HepG2 (cell line): Measurements from ENCODE around the gene LRP5. TPM values are rescaled to one million over a fixed set of nuclear protein-coding genes. Genes with fewer than 3 reads are reported as not detected.

Experiments
- ATF1 ChIP-seq: IDR thresholded peaks from 2 replicates; pipeline ENCODE4 v1.6.1; 2016; ENCODE audit warnings: mild to moderate bottlenecking, control low read depth
- FIP1L1 ChIP-seq: fragments of 200-400 bp; formaldehyde crosslinking; IDR thresholded peaks from 2 replicates; pipeline ENCODE4 v1.6.1; 2018; ENCODE audit warnings: low read depth, mild to moderate bottlenecking, low read length, moderate library complexity, borderline replicate concordance; ENCODE audit not compliant: insufficient read depth
- MAFF ChIP-seq: IDR thresholded peaks from 2 replicates; pipeline ENCODE4 v1.6.1; 2011; ENCODE audit warnings: low read depth, low read length, improper control_type of control experiment
- NR2F1 ChIP-seq, 2 experiments: fragments of 450-650 bp in 1 of 2; formaldehyde crosslinking in 1 of 2; IDR thresholded peaks; 2 replicates each; pipeline versions ENCODE4 v1.5.0 to v1.6.1; 2016 to 2020; ENCODE audit warnings: mild to moderate bottlenecking in 1 of 2, missing compliant biosample characterization in 1 of 2, missing genetic modification reagents in 1 of 2, moderate library complexity in 1 of 2
- WIZ ChIP-seq: sonication (generic); formaldehyde crosslinking; IDR thresholded peaks from 2 replicates; pipeline ENCODE4 v1.5.1; 2020; ENCODE audit warnings: mild to moderate bottlenecking, missing genetic modification reagents
- ZFAT ChIP-seq: sonication (generic); formaldehyde crosslinking; conservative IDR thresholded peaks from 2 replicates; pipeline ENCODE4 v1.8.1; 2023; ENCODE audit warnings: missing genetic modification reagents, inconsistent platforms
- ZNF205 ChIP-seq: IDR thresholded peaks from 2 replicates; pipeline ENCODE4 v1.6.1; 2018; ENCODE audit warnings: missing biosample characterization, missing genetic modification reagents
- ZNF282 ChIP-seq: fragments of 450-650 bp; IDR thresholded peaks from 2 replicates; pipeline ENCODE4 v1.6.1; 2018; ENCODE audit not compliant: partially characterized antibody
- ZNF33A ChIP-seq: sonication (generic); formaldehyde crosslinking; IDR thresholded peaks from 2 replicates; pipeline ENCODE4 v1.5.1; 2020; ENCODE audit warnings: missing genetic modification reagents, mild to moderate bottlenecking, moderate library complexity, borderline replicate concordance
- ZNF713 ChIP-seq: sonication (generic); formaldehyde crosslinking; IDR thresholded peaks from 2 replicates; pipeline ENCODE4 v1.4.0; 2020; ENCODE audit warnings: mild to moderate bottlenecking, missing genetic modification reagents
- ZNF75D ChIP-seq: sonication (generic); formaldehyde crosslinking; IDR thresholded peaks from 2 replicates; pipeline ENCODE4 v1.8.1; 2023; ENCODE audit warnings: missing genetic modification reagents, mild to moderate bottlenecking, borderline replicate concordance
- ZNF761 ChIP-seq: sonication (generic); formaldehyde crosslinking; conservative IDR thresholded peaks from 2 replicates; pipeline ENCODE4 v1.4.0; 2020; ENCODE audit warnings: mild to moderate bottlenecking, missing genetic modification reagents
- ZNF776 ChIP-seq: sonication (generic); formaldehyde crosslinking; IDR thresholded peaks from 2 replicates; pipeline ENCODE4 v1.4.0; 2020; ENCODE audit warnings: mild to moderate bottlenecking, missing genetic modification reagents
- ZSCAN9 ChIP-seq: IDR thresholded peaks from 2 replicates; pipeline ENCODE4 v1.6.1; 2016; ENCODE audit warnings: borderline replicate concordance
- polyA plus RNA-seq, 8 experiments: library from polyadenylated mRNA; depleted of rRNA in 3 of 8; stranded (reverse) in 7 of 8; unstranded in 1 of 8; fragments of >200 nt; fragmentation: Illumina TruSeq in 4 of 8; extraction: Trizol in 4 of 8; gene quantifications; 2 replicates each; pipeline versions ENCODE4 v1.2.1 to v1.2.3, GENCODE V29; 2011 to 2016; ENCODE audit warnings: low read depth in 4 of 8, missing spikeins in 1 of 8, mixed read lengths in 1 of 8; ENCODE audit not compliant: insufficient read depth in 1 of 8
- total RNA-seq, 5 experiments: library from RNA; depleted of rRNA; stranded (reverse); fragments of >200 nt; fragmentation: Illumina TruSeq; extraction: Trizol; gene quantifications; 2 replicates each; pipeline ENCODE4 v1.2.3, GENCODE V29; 2016; ENCODE audit warnings: low read depth in 1 of 5
- TF ChIP-seq, protein P1 (sequence below): sonication (generic); formaldehyde crosslinking; IDR thresholded peaks from 2 replicates; pipeline ENCODE4 v1.4.0; 2020; ENCODE audit warnings: missing genetic modification reagents
- TF ChIP-seq, protein P2 (sequence below): sonication (generic); formaldehyde crosslinking; IDR thresholded peaks from 2 replicates; pipeline ENCODE4 v1.4.0; 2020; ENCODE audit warnings: missing genetic modification reagents, borderline replicate concordance
- TF ChIP-seq, protein P3 (sequence below): sonication (generic); formaldehyde crosslinking; conservative IDR thresholded peaks from 2 replicates; pipeline ENCODE4 v1.8.0; 2022; ENCODE audit warnings: low read depth, missing genetic modification reagents
- TF ChIP-seq, protein P4 (sequence below): IDR thresholded peaks from 2 replicates; pipeline ENCODE4 v1.6.1; 2012; ENCODE audit warnings: low read length, improper control_type of control experiment

The LRP5 gene
- total and polyA plus RNA-seq, 2 of the 13 experiments (the other 11 are each of a cell fraction or from before 2014, with no cell fraction given), result 40.4 to 64.0 TPM

DNA sequence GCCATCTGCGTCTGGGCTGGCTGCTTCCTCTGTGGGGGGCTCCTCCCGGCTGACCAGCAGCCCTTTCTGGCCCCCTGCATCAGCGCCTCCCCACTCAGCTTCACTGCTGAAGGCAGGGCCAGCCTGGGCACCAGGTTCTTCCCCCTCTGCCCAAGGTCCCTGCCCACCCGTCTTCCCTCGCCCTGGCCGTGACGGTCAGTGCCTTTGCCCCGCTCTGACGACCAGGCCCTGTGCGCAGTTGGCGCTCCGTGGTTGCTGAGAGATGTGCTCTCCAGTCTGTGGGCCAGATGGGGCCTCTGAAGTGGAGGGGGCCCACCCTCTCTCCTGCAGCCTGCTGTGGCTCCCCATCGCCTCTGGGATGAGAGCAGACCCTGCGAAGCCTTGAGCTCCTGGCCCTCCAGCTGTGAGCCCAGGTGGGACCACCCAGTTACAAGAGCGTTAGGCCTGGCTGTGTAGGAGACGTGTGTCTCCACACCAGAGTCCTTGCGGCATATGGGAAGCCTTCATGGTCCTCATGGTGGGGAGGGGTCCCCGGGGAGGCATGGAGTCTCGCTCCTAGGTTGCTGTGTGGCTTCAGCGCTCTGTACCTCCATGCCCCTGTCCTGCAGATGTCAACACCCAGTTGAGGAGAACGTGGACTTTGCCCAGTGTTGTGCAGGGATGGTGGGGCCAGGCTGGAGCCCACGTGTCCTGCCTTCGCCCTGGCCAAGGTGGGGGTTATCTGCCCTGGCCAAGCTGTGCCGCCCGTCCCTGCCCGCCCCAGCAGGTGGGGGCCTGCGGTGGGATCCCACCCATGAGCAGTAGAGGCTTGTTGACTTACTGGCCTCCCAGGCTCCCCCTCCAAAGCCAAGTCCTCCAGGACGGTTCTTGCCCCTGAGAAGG is 14.2 kb downstream of the LRP5 start (continued):
- TF ChIP-seq, protein P1, sequence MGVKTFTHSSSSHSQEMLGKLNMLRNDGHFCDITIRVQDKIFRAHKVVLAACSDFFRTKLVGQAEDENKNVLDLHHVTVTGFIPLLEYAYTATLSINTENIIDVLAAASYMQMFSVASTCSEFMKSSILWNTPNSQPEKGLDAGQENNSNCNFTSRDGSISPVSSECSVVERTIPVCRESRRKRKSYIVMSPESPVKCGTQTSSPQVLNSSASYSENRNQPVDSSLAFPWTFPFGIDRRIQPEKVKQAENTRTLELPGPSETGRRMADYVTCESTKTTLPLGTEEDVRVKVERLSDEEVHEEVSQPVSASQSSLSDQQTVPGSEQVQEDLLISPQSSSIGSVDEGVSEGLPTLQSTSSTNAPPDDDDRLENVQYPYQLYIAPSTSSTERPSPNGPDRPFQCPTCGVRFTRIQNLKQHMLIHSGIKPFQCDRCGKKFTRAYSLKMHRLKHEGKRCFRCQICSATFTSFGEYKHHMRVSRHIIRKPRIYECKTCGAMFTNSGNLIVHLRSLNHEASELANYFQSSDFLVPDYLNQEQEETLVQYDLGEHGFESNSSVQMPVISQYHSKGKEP (CRISPR knock-in tag), result no peak
- TF ChIP-seq ZNF33A (CRISPR knock-in tag) (no peak), ZNF713 (no peak), NR2F1 (CRISPR knock-in tag; IDR thresholded peaks at IDR 0.05) (no peak), ZNF282 (no peak), ZNF761 (CRISPR knock-in tag) (no peak), MAFF (no peak), ZNF776 (CRISPR knock-in tag) (no peak), ZFAT (no peak), WIZ (CRISPR knock-in tag) (no peak), FIP1L1 (no peak), ZNF75D (CRISPR knock-in tag) (no peak), ZNF205 (CRISPR knock-in tag) (no peak), ATF1 (CRISPR knock-in tag) (no peak), ZSCAN9 (CRISPR knock-in tag) (no peak)
- TF ChIP-seq, protein P2, sequence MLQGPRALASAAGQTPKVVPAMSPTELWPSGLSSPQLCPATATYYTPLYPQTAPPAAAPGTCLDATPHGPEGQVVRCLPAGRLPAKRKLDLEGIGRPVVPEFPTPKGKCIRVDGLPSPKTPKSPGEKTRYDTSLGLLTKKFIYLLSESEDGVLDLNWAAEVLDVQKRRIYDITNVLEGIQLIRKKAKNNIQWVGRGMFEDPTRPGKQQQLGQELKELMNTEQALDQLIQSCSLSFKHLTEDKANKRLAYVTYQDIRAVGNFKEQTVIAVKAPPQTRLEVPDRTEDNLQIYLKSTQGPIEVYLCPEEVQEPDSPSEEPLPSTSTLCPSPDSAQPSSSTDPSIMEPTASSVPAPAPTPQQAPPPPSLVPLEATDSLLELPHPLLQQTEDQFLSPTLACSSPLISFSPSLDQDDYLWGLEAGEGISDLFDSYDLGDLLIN (CRISPR knock-in tag), result no peak
- TF ChIP-seq, protein P3, sequence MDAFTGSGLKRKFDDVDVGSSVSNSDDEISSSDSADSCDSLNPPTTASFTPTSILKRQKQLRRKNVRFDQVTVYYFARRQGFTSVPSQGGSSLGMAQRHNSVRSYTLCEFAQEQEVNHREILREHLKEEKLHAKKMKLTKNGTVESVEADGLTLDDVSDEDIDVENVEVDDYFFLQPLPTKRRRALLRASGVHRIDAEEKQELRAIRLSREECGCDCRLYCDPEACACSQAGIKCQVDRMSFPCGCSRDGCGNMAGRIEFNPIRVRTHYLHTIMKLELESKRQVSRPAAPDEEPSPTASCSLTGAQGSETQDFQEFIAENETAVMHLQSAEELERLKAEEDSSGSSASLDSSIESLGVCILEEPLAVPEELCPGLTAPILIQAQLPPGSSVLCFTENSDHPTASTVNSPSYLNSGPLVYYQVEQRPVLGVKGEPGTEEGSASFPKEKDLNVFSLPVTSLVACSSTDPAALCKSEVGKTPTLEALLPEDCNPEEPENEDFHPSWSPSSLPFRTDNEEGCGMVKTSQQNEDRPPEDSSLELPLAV (CRISPR knock-in tag), result no peak
- TF ChIP-seq, protein P4, sequence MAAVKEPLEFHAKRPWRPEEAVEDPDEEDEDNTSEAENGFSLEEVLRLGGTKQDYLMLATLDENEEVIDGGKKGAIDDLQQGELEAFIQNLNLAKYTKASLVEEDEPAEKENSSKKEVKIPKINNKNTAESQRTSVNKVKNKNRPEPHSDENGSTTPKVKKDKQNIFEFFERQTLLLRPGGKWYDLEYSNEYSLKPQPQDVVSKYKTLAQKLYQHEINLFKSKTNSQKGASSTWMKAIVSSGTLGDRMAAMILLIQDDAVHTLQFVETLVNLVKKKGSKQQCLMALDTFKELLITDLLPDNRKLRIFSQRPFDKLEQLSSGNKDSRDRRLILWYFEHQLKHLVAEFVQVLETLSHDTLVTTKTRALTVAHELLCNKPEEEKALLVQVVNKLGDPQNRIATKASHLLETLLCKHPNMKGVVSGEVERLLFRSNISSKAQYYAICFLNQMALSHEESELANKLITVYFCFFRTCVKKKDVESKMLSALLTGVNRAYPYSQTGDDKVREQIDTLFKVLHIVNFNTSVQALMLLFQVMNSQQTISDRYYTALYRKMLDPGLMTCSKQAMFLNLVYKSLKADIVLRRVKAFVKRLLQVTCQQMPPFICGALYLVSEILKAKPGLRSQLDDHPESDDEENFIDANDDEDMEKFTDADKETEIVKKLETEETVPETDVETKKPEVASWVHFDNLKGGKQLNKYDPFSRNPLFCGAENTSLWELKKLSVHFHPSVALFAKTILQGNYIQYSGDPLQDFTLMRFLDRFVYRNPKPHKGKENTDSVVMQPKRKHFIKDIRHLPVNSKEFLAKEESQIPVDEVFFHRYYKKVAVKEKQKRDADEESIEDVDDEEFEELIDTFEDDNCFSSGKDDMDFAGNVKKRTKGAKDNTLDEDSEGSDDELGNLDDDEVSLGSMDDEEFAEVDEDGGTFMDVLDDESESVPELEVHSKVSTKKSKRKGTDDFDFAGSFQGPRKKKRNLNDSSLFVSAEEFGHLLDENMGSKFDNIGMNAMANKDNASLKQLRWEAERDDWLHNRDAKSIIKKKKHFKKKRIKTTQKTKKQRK, result no peak
